Measurements from ENCODE around the gene ADARB2. TPM values are rescaled to one million over a fixed set of nuclear protein-coding genes. Genes with fewer than 3 reads are reported as not detected.

Gene ADARB2
- total RNA-seq, 1 experiment from 2014 or later = not detected

- intact Hi-C loops (cut with micrococcal nuclease; ENCODE audit: unreplicated experiment) = no loop called here
- H3K36me3 Mint-ChIP-seq (ENCODE audit: insufficient read depth, unreplicated experiment) = no peaks in the 10 kb centered on the region
- peaks cover 55% of the 10 kb centered on the region for H3K27me3 Mint-ChIP-seq (ENCODE audit: unreplicated experiment)
- no peaks in the 10 kb centered on the region for H3K9me3 Mint-ChIP-seq (ENCODE audit: low read depth, unreplicated experiment)
- H3K4me1 Mint-ChIP-seq (ENCODE audit: low read depth, unreplicated experiment) = no peaks in the 10 kb centered on the region
- BruUV-seq (replicated peaks) = no TSS peak
- CTCF ChIA-PET = no interaction called here
- no peak overlapping the region for H3K27ac Mint-ChIP-seq (ENCODE audit: unreplicated experiment)
- DNase-seq = no peak
- H3K4me3 Mint-ChIP-seq (ENCODE audit: low read depth, unreplicated experiment) = no peak overlapping the region
- TF ChIP-seq CTCF (IDR thresholded peaks at IDR 0.05; ENCODE audit: unreplicated experiment) = no peak
Observed at GRCh38 chr10:1247598-1248261, 489.6 kb downstream of the ADARB2 start.

GRCh38 chr10:1244493-1244892 lies 492.8 kb downstream of the ADARB2 start:
- no peaks in the 10 kb centered on the region for H3K9me3 Mint-ChIP-seq (ENCODE audit: low read depth, unreplicated experiment)
- no peak for TF ChIP-seq CTCF (IDR thresholded peaks at IDR 0.05; ENCODE audit: unreplicated experiment)
- BruUV-seq (replicated peaks) = no TSS peak
- H3K4me1 Mint-ChIP-seq (ENCODE audit: low read depth, unreplicated experiment) = no peaks in the 10 kb centered on the region
- H3K27ac Mint-ChIP-seq (ENCODE audit: unreplicated experiment) = no peak overlapping the region
- no peaks in the 10 kb centered on the region for H3K36me3 Mint-ChIP-seq (ENCODE audit: insufficient read depth, unreplicated experiment)
- DNase-seq = no peak
- intact Hi-C loops (cut with micrococcal nuclease; ENCODE audit: unreplicated experiment) = no loop called here
- CTCF ChIA-PET = interaction anchor here (1.0 kb wide), 1 partner anchor 9 kb away, joined by 3 read pairs; no protein-coding TSS in a partner anchor
- H3K4me3 Mint-ChIP-seq (ENCODE audit: low read depth, unreplicated experiment) = no peak overlapping the region
- peaks cover 54% of the 10 kb centered on the region for H3K27me3 Mint-ChIP-seq (ENCODE audit: unreplicated experiment)

GRCh38 chr10:1243486-1244234 lies 493.7 kb downstream of the ADARB2 start:
- no peak for TF ChIP-seq CTCF (IDR thresholded peaks at IDR 0.05; ENCODE audit: unreplicated experiment)
- Mint-ChIP-seq H3K9me3 (ENCODE audit: low read depth, unreplicated experiment) (no peaks in the 10 kb centered on the region), H3K27me3 (ENCODE audit: unreplicated experiment) (peaks cover 52% of the 10 kb centered on the region), H3K4me1 (ENCODE audit: low read depth, unreplicated experiment) (no peaks in the 10 kb centered on the region), H3K27ac (ENCODE audit: unreplicated experiment) (no peak overlapping the region), H3K4me3 (ENCODE audit: low read depth, unreplicated experiment) (no peak overlapping the region), H3K36me3 (ENCODE audit: insufficient read depth, unreplicated experiment) (no peaks in the 10 kb centered on the region)
- no TSS peak for BruUV-seq (replicated peaks)
- CTCF ChIA-PET = no interaction called here
- intact Hi-C loops (cut with micrococcal nuclease; ENCODE audit: unreplicated experiment) = no loop called here
- no peak for DNase-seq

GRCh38 chr10:1242975-1243374 lies 494.4 kb downstream of the ADARB2 start:
- Mint-ChIP-seq H3K4me1 (ENCODE audit: low read depth, unreplicated experiment) (no peaks in the 10 kb centered on the region), H3K9me3 (ENCODE audit: low read depth, unreplicated experiment) (no peaks in the 10 kb centered on the region), H3K36me3 (ENCODE audit: insufficient read depth, unreplicated experiment) (no peaks in the 10 kb centered on the region), H3K27me3 (ENCODE audit: unreplicated experiment) (peaks cover 46% of the 10 kb centered on the region), H3K4me3 (ENCODE audit: low read depth, unreplicated experiment) (no peak overlapping the region), H3K27ac (ENCODE audit: unreplicated experiment) (no peak overlapping the region)
- no peak for TF ChIP-seq CTCF (IDR thresholded peaks at IDR 0.05; ENCODE audit: unreplicated experiment)
- BruUV-seq (replicated peaks) = no TSS peak
- intact Hi-C loops (cut with micrococcal nuclease; ENCODE audit: unreplicated experiment) = no loop called here
- no peak for DNase-seq
- CTCF ChIA-PET = no interaction called here

Measured in Calu3 (cell line).